ENCODE measurements around the gene ZNF221.

DNA sequence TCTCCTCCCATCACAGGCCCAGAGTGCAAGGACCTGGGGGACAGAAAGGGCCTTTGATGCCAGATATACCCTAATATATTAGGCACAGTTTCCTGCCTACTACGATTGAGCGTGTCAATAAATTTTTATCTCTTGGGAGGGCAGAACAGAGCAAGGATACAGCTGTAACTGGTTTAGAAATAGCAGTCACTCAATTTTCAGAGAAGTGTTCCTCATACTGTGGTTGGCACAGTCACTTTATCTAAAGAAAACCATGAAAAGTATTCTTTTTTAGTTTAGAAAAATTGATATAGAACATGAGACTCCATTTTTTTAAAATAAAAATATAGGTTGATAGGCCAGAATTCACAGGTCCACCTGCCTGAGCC lies 32.5 kb downstream of the ZNF221 start:
- TF ChIP-seq, protein P1, sequence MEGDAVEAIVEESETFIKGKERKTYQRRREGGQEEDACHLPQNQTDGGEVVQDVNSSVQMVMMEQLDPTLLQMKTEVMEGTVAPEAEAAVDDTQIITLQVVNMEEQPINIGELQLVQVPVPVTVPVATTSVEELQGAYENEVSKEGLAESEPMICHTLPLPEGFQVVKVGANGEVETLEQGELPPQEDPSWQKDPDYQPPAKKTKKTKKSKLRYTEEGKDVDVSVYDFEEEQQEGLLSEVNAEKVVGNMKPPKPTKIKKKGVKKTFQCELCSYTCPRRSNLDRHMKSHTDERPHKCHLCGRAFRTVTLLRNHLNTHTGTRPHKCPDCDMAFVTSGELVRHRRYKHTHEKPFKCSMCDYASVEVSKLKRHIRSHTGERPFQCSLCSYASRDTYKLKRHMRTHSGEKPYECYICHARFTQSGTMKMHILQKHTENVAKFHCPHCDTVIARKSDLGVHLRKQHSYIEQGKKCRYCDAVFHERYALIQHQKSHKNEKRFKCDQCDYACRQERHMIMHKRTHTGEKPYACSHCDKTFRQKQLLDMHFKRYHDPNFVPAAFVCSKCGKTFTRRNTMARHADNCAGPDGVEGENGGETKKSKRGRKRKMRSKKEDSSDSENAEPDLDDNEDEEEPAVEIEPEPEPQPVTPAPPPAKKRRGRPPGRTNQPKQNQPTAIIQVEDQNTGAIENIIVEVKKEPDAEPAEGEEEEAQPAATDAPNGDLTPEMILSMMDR (IDR thresholded peaks at IDR 0.05) = no peak
- no peak for TF ChIP-seq EZH2 (IDR thresholded peaks at IDR 0.05; ENCODE audit: borderline replicate concordance, insufficient read depth, low read depth, low read length, poor library complexity, severe bottlenecking)
